Coronary artery (tissue), 2 donors: ENCODE data around the gene VWC2.

Source experiments
- DNase-seq: peaks from one replicate; pipeline ENCODE4 v3.0.0-alpha.2; 2017; ENCODE audit warnings: low spot score
- H3K27ac ChIP-seq, 2 donors: fragments of 200-600 bp; sonication (generic); one replicate each; pipeline ENCODE4 v1.5.1; 2016 to 2019
- H3K4me3 ChIP-seq: fragments of 200-600 bp; sonication (generic); 2 replicates; pipeline ENCODE4 v1.5.1; 2016; ENCODE audit warnings: mild to moderate bottlenecking, moderate library complexity
- TF ChIP-seq, protein P1 (sequence below): fragments of 200-600 bp; sonication (generic); IDR thresholded peaks from one replicate; pipeline ENCODE4 v1.5.1; 2019; ENCODE audit warnings: antibody characterized with exemption

VWC2 gene

DNA sequence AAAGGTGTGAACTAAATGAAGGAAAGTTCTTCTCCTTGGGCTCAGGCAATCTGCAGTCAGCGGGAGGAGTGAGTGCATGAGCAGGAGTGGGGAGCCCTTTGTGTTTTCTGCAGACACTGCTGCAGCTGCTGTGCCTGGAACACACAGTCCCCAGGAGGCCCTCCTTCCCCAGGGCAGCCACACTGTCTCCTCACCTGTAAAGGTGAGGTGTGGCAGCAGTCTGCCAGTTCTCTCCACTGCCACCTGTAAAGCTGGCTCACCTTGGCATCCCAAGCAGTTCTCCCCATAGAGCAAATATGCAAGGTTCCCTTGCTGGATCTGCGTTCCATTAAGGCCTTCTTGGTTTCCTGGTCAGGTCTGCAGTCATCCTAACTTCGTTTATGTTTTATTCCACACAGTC lies 5.2 kb upstream of the VWC2 start:
- TF ChIP-seq, protein P1, sequence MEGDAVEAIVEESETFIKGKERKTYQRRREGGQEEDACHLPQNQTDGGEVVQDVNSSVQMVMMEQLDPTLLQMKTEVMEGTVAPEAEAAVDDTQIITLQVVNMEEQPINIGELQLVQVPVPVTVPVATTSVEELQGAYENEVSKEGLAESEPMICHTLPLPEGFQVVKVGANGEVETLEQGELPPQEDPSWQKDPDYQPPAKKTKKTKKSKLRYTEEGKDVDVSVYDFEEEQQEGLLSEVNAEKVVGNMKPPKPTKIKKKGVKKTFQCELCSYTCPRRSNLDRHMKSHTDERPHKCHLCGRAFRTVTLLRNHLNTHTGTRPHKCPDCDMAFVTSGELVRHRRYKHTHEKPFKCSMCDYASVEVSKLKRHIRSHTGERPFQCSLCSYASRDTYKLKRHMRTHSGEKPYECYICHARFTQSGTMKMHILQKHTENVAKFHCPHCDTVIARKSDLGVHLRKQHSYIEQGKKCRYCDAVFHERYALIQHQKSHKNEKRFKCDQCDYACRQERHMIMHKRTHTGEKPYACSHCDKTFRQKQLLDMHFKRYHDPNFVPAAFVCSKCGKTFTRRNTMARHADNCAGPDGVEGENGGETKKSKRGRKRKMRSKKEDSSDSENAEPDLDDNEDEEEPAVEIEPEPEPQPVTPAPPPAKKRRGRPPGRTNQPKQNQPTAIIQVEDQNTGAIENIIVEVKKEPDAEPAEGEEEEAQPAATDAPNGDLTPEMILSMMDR, result no peak
- Histone ChIP-seq H3K27ac (no peak overlapping the region), H3K4me3 (no peak overlapping the region)

DNA sequence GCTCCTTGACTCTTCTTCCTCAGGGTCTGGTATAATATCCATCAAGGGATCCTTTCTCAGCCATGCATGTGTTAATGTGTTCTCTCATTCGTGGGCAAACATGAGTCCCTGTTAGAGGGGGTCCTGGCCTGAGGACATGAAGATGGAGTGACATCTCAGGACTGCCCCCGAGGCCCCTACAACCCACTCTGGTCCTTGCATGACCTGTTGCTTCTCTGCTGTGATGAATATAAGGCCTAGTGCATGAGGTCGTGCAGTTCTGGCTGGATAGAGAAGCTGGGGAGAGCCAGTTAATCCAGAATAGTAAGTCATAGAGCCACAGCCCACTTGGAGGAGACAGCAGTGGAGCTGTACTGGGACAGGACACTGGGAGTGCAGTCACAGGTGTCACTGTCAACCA lies 4.6 kb upstream of the VWC2 start:
- TF ChIP-seq, protein P1, result no peak
- DNase-seq, result no peak

More for the DNA sequence above, 5.2 kb upstream of the VWC2 start:
- DNase-seq, result no peak

DNA sequence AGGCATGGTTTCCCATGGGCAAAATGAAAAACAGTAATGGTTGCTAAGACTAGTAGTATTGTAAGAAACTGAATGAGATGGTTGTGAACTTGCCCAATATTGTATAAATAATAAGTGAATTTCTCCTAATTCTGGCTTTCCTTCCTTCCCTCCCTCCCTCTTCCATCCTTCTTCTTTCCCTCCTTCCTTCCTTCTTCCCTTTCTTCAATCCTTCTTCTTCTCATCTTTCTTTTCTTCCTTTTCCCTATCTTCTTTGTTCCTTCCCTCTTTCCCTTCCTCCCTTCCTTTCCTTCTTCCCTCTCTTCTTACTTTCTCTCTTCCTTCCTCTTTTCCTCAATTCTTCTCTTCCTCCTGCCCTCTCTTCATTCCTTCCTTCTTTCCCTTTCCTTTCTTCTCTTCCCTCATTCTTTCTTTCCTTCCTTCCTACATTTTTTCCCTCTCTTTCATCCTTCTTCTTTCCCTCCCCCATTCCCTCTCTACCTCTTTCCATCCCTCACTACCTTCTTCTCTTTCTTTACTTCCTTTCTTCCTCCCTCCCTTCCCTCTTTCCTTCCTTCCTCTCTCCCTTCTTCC lies 4.1 kb upstream of the VWC2 start:
- TF ChIP-seq, protein P1, result no peak
- no peak overlapping the region for H3K4me3 ChIP-seq
- DNase-seq, result no peak
- no peak overlapping the region for H3K27ac ChIP-seq

More for the DNA sequence above, 4.6 kb upstream of the VWC2 start:
- H3K4me3 ChIP-seq, result no peak overlapping the region
- H3K27ac ChIP-seq, result no peak overlapping the region

DNA sequence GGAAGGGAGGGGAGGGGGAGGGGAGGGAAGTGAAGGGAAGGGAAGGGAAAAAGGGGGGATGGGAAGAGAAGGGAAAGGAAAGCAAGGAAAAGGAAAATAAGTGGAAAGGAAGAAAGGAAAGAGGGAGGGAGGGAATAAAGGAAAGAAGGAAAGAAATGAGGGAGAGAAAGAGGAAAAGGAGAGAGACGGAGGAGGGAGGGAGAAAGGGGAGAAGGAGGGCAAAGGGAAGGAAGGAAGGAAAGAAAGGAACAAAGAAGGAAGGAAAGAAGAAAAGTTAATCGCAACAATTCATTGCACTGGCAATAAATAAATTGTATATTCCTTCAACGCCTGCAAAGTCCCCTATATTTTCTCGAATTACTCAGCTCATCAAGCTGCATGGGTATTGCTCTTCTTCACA lies 2.6 kb upstream of the VWC2 start:
- DNase-seq, result no peak
- TF ChIP-seq, protein P1, result no peak
- H3K4me3 ChIP-seq, result no peak overlapping the region
- H3K27ac ChIP-seq, result no peak overlapping the region

DNA sequence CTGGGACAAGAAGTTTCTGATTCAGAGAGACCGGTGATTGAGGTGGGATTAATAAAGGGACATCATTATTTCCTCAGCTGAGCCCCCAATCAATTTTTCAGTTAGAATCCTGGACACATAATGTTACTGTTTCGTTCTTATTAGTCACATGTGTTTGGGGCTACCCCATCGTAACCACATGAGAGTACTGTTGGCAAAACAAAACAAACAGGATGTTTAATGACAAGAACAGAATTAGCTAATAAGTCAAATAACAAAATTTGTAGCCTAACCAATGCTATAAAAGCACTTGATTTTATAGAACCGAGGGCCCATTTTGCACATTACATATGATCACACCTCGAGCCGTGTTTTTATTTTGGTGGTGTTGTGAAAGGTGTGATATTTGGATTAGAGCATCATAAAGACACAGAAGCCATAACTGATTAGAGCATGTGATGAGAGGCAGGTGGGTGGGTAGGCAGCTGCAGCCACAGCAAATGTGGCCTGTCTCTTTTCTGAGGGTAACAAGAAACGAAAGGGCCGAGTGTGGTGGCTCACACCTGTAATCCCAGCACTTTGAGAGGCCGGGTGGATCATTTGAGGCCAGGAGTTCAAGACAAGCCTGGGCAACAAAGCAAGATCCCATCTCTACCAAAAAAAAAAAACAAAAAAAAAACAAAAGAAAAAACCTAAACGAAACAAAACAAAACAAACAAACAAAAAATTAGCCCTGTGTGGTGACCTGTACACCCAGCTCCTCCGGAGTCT lies 1.8 kb upstream of the VWC2 start:
- DNase-seq, result no peak
- Histone ChIP-seq H3K4me3 (no peak overlapping the region), H3K27ac (no peak overlapping the region)
- TF ChIP-seq, protein P1, result no peak

DNA sequence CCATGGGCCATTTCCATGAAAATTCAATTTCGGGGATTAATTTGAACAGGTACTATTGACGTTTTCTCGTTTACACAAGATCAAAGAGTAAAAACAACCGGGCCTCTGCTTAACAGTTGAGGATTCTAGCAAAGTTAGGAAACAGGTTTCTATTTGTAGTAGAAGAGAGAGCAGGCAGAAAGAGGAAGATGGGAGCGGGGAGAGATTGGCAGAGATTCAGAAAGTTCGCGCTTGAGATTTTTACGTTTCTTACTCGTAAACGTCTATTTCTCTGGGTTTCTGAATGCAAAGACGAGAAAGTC lies 571 bp upstream of the VWC2 start:
- no peak overlapping the region for H3K27ac ChIP-seq
- TF ChIP-seq, protein P1, result no peak
- no peak for DNase-seq
- peak overlapping the region; percentile 72 for H3K4me3 ChIP-seq

DNA sequence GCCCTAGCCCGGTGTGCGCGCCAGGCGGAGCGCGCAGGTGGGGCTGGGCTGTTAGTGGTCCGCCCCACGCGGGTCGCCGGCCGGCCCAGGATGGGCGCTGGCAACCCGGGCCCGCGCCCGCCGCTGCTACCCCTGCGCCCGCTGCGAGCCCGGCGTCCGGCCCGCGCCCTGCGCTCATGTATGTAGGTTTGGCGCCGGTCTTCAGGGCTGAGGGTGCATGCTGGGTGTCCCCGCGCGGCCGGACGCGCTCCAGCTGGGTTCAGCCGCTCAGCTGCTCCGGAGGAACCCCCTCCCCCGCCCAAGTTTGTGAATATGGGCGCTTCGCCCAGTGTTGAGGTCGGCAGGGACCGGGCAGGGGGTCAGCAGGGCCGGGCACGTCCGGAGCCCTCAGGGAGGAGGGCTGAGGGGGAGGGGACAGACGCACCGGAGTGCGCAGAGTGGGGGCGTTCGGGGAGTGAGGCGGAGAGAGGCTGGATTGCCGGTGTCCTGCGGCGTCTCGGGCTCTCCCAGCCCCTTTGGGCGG lies 559 bp downstream of the VWC2 start:
- peak overlapping the region; percentile 72 for H3K4me3 ChIP-seq
- TF ChIP-seq, protein P1, result no peak
- DNase-seq, result no peak
- H3K27ac ChIP-seq, result no peak overlapping the region
